A549 (cell line): ENCODE results near the gene LMTK3. TPM values are rescaled to one million over a fixed set of nuclear protein-coding genes. Genes with fewer than 3 reads are reported as not detected.

Experiments
- ATAC-seq, 2 experiments: fragments of 200-7000 bp in 1 of 2; fragments of >200 bp in 1 of 2; cut with Nextera tagmentation in 1 of 2; cut with Tn5 transposase in 1 of 2; 3 replicates each; pipeline versions ENCODE4 v1.8.0 to v1.9.1; 2018 to 2020; ENCODE audit warnings: mild to moderate bottlenecking in 1 of 2, moderate library complexity in 1 of 2
- CTCF ChIA-PET: fragments of 300-600 bp; sonication (Branson Sonifier 250); formaldehyde crosslinking; extraction: SDS; loops from one replicate; lab custom pipeline; 2021; ENCODE audit warnings: antibody characterized with exemption, inconsistent platforms; lab: Yijun Ruan, JAX
- POLR2A ChIA-PET: fragments of 350-600 bp; formaldehyde crosslinking; extraction: SDS; loops from one replicate; lab custom pipeline; 2021; ENCODE audit warnings: antibody characterized with exemption, inconsistent platforms; lab: Yijun Ruan, JAX
- DNase-seq, 2 experiments: peaks; one replicate each; pipeline versions ENCODE4 v3.0.0 to v3.0.0-alpha.2; 2011 to 2016; ENCODE audit warnings: low read depth in 1 of 2, low spot score in 1 of 2
- FAIRE-seq: peaks from 2 replicates; lab custom pipeline; 2011; peaks lifted over from hg19 to GRCh38; lab: Jason Lieb, UNC
- H3K27ac ChIP-seq, 2 experiments: fragments of >200 bp; sonication (Bioruptor Twin); formaldehyde crosslinking; 3 replicates each; pipeline ENCODE4 v1.5.1; 2016 to 2017
- H3K4me1 ChIP-seq: fragments of >200 bp; sonication (Bioruptor Twin); formaldehyde crosslinking; 3 replicates; pipeline ENCODE4 v1.6.1; 2016
- H3K4me2 ChIP-seq: fragments of >200 bp; sonication (Bioruptor Twin); formaldehyde crosslinking; 3 replicates; pipeline ENCODE4 v1.6.1; 2016
- H3K4me3 ChIP-seq: fragments of >200 bp; sonication (Bioruptor Twin); formaldehyde crosslinking; 3 replicates; pipeline ENCODE4 v1.5.1; 2016
- H3K9me3 ChIP-seq: fragments of >200 bp; sonication (Bioruptor Twin); formaldehyde crosslinking; 3 replicates; pipeline ENCODE4 v1.6.1; 2016
- CBX8 ChIP-seq: fragments of 200-600 bp; sonication (generic); IDR thresholded peaks from 2 replicates; pipeline ENCODE4 v1.6.1; 2016
- CHD4 ChIP-seq: fragments of 200-600 bp; sonication (generic); IDR thresholded peaks from 2 replicates; pipeline ENCODE4 v1.6.1; 2016; ENCODE audit warnings: antibody characterized with exemption, mild to moderate bottlenecking, borderline replicate concordance
- EHMT2 ChIP-seq: fragments of 200-600 bp; sonication (generic); IDR thresholded peaks from 2 replicates; pipeline ENCODE4 v1.6.1; 2016; ENCODE audit warnings: antibody characterized with exemption, low read depth, mild to moderate bottlenecking, moderate library complexity
- ESRRA ChIP-seq: fragments of 150-350 bp; IDR thresholded peaks from 2 replicates; pipeline ENCODE4 v1.6.1; 2014; ENCODE audit warnings: mild to moderate bottlenecking, low read length, borderline replicate concordance
- HDAC2 ChIP-seq: fragments of 200-600 bp; sonication (generic); IDR thresholded peaks from 2 replicates; pipeline ENCODE4 v1.6.1; 2016
- KDM1A ChIP-seq: fragments of 200-600 bp; sonication (generic); IDR thresholded peaks from 2 replicates; pipeline ENCODE4 v1.6.1; 2016; ENCODE audit warnings: low read depth, mild to moderate bottlenecking
- MAFK ChIP-seq: fragments of 450-650 bp; IDR thresholded peaks from 2 replicates; pipeline ENCODE4 v1.6.1; 2014; ENCODE audit not compliant: partially characterized antibody
- MYC ChIP-seq: IDR thresholded peaks from 2 replicates; pipeline ENCODE4 v1.6.1; 2012; ENCODE audit warnings: mild to moderate bottlenecking, inconsistent platforms, low read length, improper control_type of control experiment, borderline replicate concordance
- PHF8 ChIP-seq: fragments of 200-600 bp; sonication (generic); IDR thresholded peaks from 2 replicates; pipeline ENCODE4 v1.6.1; 2016; ENCODE audit warnings: low read depth, mild to moderate bottlenecking, antibody characterized with exemption, moderate library complexity, borderline replicate concordance
- RAD21 ChIP-seq, 2 experiments: fragments of >200 bp in 1 of 2; sonication (Bioruptor Twin) in 1 of 2; formaldehyde crosslinking in 1 of 2; IDR thresholded peaks in 1 of 2; conservative IDR thresholded peaks in 1 of 2; 2 replicates in 1 of 2; 3 replicates in 1 of 2; pipeline ENCODE4 v1.6.1; 2012 to 2018; ENCODE audit warnings: inconsistent platforms in 1 of 2
- RARB ChIP-seq: fragments of 250-450 bp; sonication (Bioruptor Pico); IDR thresholded peaks from 2 replicates; pipeline ENCODE4 v1.8.0; 2021; ENCODE audit warnings: mild to moderate bottlenecking, moderate library complexity
- RCOR1 ChIP-seq: fragments of 150-350 bp; IDR thresholded peaks from 2 replicates; pipeline ENCODE4 v1.6.1; 2014; ENCODE audit warnings: antibody characterized with exemption, low read length, low read depth
- TFCP2L1 ChIP-seq: fragments of 250-450 bp; sonication (Bioruptor Pico); IDR thresholded peaks from 2 replicates; pipeline ENCODE4 v1.5.0; 2021; ENCODE audit warnings: mild to moderate bottlenecking
- ZFP36 ChIP-seq: fragments of 450-650 bp; IDR thresholded peaks from 2 replicates; pipeline ENCODE4 v1.6.1; 2014; ENCODE audit warnings: borderline replicate concordance; ENCODE audit not compliant: partially characterized antibody
- WGBS: methylation state at CpG from one replicate; pipeline ENCODE4 v1.1.6; 2017; ENCODE audit errors: missing lambda C conversion rate; 5-methylcytosine and 5-hydroxymethylcytosine counted together
- polyA plus RNA-seq, 4 experiments: library from polyadenylated mRNA; depleted of rRNA in 3 of 4; stranded (reverse); fragments of >200 nt; fragmentation: RNase III in 1 of 4; extraction: RNeasy Plus Mini Kit Qiagen cat#74134 plus additional on column Dnase treatment in 1 of 4; gene quantifications; 2 replicates in 3 of 4; 3 replicates in 1 of 4; pipeline ENCODE4 v1.2.3, GENCODE V29; 2011 to 2017
- TF ChIP-seq, protein P1 (sequence below): fragments of >200 bp; sonication (Bioruptor Twin); formaldehyde crosslinking; IDR thresholded peaks from 3 replicates; pipeline ENCODE4 v1.6.1; 2016
- TF ChIP-seq, protein P2 (sequence below): fragments of 200-600 bp; sonication (generic); IDR thresholded peaks from 2 replicates; pipeline ENCODE4 v1.6.1; 2016; ENCODE audit warnings: antibody characterized with exemption, mild to moderate bottlenecking, moderate library complexity
- TF ChIP-seq, protein P3 (sequence below): fragments of 250-450 bp; sonication (Bioruptor Pico); IDR thresholded peaks from 2 replicates; pipeline ENCODE4 v1.5.0; 2020; ENCODE audit warnings: low read depth, mild to moderate bottlenecking, moderate library complexity
- TF ChIP-seq, protein P4 (sequence below): fragments of 250-450 bp; sonication (Bioruptor Pico); IDR thresholded peaks from 2 replicates; pipeline ENCODE4 v1.5.0; 2021; ENCODE audit warnings: mild to moderate bottlenecking, moderate library complexity, borderline replicate concordance
- TF ChIP-seq, protein P5 (sequence below): IDR thresholded peaks from 2 replicates; pipeline ENCODE4 v1.6.1; 2012
- TF ChIP-seq, protein P6 (sequence below): IDR thresholded peaks from 2 replicates; pipeline ENCODE4 v1.6.1; 2012
- TF ChIP-seq, protein P7 (sequence below): fragments of >200 bp; sonication (Bioruptor Twin); formaldehyde crosslinking; IDR thresholded peaks from 2 replicates; pipeline ENCODE4 v1.6.1; 2016

LMTK3 gene
- polyA plus RNA-seq, 2 of the 4 experiments (the other 2 are of a cell fraction) = 0.62 to 6.1 TPM

DNA sequence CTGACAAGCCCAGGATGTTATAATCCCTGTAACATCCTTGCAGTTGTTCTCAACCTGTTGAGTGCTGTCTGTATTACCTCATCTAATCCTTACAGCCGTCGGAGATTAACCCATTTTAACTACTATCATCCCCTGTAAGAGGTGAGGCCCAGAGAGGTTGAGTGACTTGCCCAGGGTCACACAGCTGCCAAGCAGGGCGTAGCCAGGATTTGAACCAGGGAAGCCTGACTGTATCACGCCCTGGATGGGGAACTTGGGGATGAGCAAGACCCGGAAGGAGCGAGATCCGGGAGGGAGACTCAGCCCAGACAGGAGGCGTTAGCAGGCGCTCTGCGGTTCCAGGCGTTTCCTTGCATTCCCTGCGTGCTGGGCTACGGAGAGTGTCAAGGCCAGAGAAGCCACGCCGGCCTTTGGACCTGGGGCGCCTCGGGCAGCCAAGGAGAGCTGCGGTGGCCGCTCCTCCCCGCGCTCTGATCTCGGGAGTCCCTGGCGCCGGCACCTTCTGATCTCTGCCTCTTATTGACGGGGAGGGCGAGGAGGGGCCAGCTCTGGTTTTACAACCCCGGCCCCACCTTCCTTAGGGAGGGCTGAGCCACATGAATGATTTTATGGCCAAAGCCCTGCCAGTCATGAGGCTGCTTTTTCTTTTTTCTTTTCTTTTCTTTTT is 46.5 kb upstream of the LMTK3 start (continued):
- TF ChIP-seq KDM1A = peak; percentile 96
- peak in 1 of 2 experiments; percentile 42; a peak in 2 of 5 replicates for TF ChIP-seq RAD21 (conservative IDR thresholded peaks at IDR 0.05 in 1 of 2, IDR thresholded peaks at IDR 0.05 in 1 of 2)
- TF ChIP-seq TFCP2L1 (CRISPR knock-in tag) = no peak
- TF ChIP-seq EHMT2 = no peak
- TF ChIP-seq, protein P1, sequence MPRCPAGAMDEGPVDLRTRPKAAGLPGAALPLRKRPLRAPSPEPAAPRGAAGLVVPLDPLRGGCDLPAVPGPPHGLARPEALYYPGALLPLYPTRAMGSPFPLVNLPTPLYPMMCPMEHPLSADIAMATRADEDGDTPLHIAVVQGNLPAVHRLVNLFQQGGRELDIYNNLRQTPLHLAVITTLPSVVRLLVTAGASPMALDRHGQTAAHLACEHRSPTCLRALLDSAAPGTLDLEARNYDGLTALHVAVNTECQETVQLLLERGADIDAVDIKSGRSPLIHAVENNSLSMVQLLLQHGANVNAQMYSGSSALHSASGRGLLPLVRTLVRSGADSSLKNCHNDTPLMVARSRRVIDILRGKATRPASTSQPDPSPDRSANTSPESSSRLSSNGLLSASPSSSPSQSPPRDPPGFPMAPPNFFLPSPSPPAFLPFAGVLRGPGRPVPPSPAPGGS = 0 out of 3 replicates have a peak, but pooled peaks have one; percentile 53
- peak; percentile 71; the same call in 1 of the 2 replicates for TF ChIP-seq RARB
- peak; percentile 71; the same call in 1 of the 2 replicates for TF ChIP-seq CHD4
- TF ChIP-seq ZFP36 = peak; percentile 99
- peak; percentile 63; the same call in 1 of the 2 replicates for TF ChIP-seq MYC
- TF ChIP-seq, all 56 proteins: peak for 25

DNA sequence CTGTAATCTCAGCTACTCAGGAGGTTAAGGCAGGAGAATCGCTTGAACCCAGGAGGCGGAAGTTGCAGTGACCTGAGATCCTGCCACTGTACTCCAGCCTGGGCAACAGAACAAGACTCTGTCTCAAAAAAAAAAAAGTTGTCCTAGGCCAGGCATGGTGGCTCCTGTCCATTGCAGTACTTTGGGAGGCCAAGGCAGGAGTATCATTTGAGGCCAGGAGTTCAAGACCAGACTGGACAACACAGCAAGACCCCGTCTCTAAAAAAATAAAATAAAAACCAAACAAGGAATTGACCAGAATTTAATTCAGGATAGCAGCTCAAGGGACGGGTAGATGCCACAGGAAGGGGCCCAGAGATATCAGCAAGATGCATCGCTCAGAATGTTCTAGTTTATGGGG is 45.2 kb upstream of the LMTK3 start:
- peak overlapping the region; percentile 75 for H3K4me2 ChIP-seq
- TF ChIP-seq MAFK = no peak
- TF ChIP-seq, protein P2, sequence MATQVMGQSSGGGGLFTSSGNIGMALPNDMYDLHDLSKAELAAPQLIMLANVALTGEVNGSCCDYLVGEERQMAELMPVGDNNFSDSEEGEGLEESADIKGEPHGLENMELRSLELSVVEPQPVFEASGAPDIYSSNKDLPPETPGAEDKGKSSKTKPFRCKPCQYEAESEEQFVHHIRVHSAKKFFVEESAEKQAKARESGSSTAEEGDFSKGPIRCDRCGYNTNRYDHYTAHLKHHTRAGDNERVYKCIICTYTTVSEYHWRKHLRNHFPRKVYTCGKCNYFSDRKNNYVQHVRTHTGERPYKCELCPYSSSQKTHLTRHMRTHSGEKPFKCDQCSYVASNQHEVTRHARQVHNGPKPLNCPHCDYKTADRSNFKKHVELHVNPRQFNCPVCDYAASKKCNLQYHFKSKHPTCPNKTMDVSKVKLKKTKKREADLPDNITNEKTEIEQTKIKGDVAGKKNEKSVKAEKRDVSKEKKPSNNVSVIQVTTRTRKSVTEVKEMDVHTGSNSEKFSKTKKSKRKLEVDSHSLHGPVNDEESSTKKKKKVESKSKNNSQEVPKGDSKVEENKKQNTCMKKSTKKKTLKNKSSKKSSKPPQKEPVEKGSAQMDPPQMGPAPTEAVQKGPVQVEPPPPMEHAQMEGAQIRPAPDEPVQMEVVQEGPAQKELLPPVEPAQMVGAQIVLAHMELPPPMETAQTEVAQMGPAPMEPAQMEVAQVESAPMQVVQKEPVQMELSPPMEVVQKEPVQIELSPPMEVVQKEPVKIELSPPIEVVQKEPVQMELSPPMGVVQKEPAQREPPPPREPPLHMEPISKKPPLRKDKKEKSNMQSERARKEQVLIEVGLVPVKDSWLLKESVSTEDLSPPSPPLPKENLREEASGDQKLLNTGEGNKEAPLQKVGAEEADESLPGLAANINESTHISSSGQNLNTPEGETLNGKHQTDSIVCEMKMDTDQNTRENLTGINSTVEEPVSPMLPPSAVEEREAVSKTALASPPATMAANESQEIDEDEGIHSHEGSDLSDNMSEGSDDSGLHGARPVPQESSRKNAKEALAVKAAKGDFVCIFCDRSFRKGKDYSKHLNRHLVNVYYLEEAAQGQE = no peak
- TF ChIP-seq, protein P3, sequence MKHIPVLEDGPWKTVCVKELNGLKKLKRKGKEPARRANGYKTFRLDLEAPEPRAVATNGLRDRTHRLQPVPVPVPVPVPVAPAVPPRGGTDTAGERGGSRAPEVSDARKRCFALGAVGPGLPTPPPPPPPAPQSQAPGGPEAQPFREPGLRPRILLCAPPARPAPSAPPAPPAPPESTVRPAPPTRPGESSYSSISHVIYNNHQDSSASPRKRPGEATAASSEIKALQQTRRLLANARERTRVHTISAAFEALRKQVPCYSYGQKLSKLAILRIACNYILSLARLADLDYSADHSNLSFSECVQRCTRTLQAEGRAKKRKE (CRISPR knock-in tag) = no peak
- no peak for TF ChIP-seq HDAC2
- no peak for TF ChIP-seq PHF8
- no peak for TF ChIP-seq MYC
- TF ChIP-seq, protein P4, sequence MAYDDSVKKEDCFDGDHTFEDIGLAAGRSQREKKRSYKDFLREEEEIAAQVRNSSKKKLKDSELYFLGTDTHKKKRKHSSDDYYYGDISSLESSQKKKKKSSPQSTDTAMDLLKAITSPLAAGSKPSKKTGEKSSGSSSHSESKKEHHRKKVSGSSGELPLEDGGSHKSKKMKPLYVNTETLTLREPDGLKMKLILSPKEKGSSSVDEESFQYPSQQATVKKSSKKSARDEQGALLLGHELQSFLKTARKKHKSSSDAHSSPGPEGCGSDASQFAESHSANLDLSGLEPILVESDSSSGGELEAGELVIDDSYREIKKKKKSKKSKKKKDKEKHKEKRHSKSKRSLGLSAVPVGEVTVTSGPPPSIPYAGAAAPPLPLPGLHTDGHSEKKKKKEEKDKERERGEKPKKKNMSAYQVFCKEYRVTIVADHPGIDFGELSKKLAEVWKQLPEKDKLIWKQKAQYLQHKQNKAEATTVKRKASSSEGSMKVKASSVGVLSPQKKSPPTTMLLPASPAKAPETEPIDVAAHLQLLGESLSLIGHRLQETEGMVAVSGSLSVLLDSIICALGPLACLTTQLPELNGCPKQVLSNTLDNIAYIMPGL (CRISPR knock-in tag) = no peak
- TF ChIP-seq, protein P5, sequence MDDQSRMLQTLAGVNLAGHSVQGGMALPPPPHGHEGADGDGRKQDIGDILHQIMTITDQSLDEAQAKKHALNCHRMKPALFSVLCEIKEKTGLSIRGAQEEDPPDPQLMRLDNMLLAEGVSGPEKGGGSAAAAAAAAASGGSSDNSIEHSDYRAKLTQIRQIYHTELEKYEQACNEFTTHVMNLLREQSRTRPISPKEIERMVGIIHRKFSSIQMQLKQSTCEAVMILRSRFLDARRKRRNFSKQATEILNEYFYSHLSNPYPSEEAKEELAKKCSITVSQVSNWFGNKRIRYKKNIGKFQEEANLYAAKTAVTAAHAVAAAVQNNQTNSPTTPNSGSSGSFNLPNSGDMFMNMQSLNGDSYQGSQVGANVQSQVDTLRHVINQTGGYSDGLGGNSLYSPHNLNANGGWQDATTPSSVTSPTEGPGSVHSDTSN = no peak
- TF ChIP-seq, protein P6, sequence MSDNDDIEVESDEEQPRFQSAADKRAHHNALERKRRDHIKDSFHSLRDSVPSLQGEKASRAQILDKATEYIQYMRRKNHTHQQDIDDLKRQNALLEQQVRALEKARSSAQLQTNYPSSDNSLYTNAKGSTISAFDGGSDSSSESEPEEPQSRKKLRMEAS = no peak
- TF ChIP-seq CBX8 = no peak
- TF ChIP-seq RCOR1 = no peak
- no peak for TF ChIP-seq RARB
- TF ChIP-seq, protein P7, sequence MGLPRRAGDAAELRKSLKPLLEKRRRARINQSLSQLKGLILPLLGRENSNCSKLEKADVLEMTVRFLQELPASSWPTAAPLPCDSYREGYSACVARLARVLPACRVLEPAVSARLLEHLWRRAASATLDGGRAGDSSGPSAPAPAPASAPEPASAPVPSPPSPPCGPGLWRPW = no peak
- TF ChIP-seq ESRRA = no peak
- TF ChIP-seq, all 56 proteins: peak for 0
- no peaks in the 10 kb centered on the region for H3K9me3 ChIP-seq
- ChIA-PET POLR2A (interaction anchor here (0.6 to 1.4 kb wide), 5 partner anchors 12 to 77 kb away, joined by 3 to 9 read pairs (median 5); no protein-coding TSS in a partner anchor), CTCF (interaction anchor here (0.6 to 14.9 kb wide), 13 partner anchors 8 to 68 kb away, joined by 3 to 100 read pairs (median 5); no protein-coding TSS in a partner anchor)
- H3K4me1 ChIP-seq = peaks cover 70% of the 10 kb centered on the region
- whole genome bisulfite sequencing = 87% methylated on average over 5 of the region's 5 CpGs
- H3K27ac ChIP-seq = peak overlapping the region; percentile 97 to 100
- FAIRE-seq = no peak
- ATAC-seq = no peak
- no peak for DNase-seq
- no peak overlapping the region for H3K4me3 ChIP-seq
